WI38 (cell line): Measurements from ENCODE around the gene GPR75.
"Not testable (repeated sequence)": the region's sequence is repeated elsewhere in the genome, so short reads cannot be mapped to it uniquely, and the experiment has no call there.

Experiments used
- H3K4me3 ChIP-seq: 2 replicates; pipeline ENCODE4 v1.5.1; 2011; ENCODE audit warnings: low read depth, mild to moderate bottlenecking, control low read depth, low read length
- TF ChIP-seq, protein P1 (sequence below): IDR thresholded peaks from 2 replicates; pipeline ENCODE4 v1.5.1; 2012; ENCODE audit warnings: low read depth, mild to moderate bottlenecking, control low read depth, low read length

GPR75 gene

DNA sequence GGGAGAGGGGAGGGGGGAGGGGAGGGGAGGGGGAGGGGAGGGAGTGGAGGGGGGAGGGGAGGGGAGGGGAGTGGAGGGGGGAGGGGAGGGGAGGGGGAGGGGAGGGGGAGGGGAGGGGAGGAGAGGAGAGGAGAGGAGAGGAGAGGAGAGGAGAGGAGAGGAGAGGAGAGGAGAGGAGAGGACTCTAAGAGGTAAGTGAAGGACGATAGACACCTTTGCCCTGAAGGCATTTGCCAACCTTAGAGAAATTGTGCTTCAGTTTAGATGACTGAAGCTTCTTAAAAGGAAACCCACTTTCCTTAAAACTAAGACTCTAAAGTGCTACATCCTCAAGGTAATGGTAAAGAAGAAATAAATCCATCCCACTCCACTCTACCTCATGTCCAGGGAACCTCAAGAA is 19.2 kb downstream of the GPR75 start:
- H3K4me3 ChIP-seq: no peak overlapping the region
- TF ChIP-seq, protein P1, sequence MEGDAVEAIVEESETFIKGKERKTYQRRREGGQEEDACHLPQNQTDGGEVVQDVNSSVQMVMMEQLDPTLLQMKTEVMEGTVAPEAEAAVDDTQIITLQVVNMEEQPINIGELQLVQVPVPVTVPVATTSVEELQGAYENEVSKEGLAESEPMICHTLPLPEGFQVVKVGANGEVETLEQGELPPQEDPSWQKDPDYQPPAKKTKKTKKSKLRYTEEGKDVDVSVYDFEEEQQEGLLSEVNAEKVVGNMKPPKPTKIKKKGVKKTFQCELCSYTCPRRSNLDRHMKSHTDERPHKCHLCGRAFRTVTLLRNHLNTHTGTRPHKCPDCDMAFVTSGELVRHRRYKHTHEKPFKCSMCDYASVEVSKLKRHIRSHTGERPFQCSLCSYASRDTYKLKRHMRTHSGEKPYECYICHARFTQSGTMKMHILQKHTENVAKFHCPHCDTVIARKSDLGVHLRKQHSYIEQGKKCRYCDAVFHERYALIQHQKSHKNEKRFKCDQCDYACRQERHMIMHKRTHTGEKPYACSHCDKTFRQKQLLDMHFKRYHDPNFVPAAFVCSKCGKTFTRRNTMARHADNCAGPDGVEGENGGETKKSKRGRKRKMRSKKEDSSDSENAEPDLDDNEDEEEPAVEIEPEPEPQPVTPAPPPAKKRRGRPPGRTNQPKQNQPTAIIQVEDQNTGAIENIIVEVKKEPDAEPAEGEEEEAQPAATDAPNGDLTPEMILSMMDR: no peak

DNA sequence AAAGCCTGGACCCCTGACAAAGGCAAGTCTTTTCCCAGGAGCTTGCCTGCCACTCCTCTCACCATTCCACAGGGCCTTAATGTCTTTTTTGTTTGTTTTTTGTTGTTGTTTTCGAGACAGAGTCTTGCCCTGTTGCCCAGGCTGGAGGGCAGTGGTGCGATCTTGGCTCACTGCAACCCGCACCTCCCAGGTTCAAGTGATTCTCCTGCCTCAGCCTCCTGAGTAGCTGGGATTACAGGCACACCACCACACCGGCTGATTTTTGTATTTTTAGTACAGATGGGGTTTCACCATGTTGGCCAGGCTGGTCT is 29.8 kb downstream of the GPR75 start:
- H3K4me3 ChIP-seq: not testable (repeated sequence)

DNA sequence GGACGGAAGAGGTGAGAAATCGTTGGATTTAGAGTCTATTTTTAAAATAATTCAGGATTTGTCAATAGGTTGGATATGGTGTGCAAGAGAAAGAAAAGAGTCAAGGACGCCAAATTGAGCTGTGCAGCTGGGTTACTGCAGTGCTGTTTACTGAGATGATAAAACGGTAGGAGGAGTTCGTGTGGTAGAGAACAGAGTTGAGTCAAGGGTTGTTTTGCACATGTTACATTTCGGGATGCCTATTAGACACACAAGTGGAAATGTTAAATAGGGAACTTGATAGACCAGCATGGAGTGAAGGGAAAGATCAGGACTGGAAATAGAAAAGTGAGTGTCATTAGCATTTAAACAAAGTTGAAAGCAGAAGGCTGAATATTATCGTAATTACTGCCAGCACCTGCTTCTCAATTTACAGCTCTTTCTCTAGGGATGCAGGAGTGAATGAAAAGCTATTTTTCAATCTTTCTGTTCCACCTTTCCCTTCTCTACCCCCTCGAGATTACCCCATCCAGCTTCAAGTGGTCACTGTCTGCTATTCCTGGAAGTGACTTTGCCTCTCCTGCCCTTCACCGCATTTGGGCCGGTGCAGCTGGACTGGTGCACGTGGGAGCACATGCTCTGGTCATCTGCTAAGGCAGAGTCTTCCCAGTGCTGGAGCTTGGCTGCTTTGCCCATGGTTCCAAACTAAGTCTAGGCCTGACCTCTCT is 30.3 kb downstream of the GPR75 start:
- TF ChIP-seq, protein P1: no peak

DNA sequence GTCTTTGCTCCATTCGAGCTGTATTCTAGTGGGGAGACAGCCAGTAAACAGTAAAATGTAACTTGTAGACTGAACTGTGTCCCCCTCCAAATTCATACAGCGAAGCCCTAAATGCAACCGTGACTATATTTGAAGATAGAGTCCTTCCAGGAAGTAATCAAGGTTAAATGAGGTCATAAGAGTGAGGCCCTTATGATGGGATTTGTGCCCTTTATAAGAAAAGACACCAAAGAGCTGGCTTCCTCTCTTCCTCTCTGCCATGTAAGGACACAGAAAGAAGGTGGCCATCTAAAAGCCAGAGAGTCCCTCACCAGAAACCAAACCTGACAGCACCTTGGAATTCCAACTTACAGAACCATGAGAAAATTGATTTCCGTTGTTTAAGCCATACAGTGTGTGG is 31.4 kb downstream of the GPR75 start:
- no peak overlapping the region for H3K4me3 ChIP-seq
- TF ChIP-seq, protein P1: no peak

More for the DNA sequence above, 30.3 kb downstream of the GPR75 start:
- H3K4me3 ChIP-seq: no peak overlapping the region

DNA sequence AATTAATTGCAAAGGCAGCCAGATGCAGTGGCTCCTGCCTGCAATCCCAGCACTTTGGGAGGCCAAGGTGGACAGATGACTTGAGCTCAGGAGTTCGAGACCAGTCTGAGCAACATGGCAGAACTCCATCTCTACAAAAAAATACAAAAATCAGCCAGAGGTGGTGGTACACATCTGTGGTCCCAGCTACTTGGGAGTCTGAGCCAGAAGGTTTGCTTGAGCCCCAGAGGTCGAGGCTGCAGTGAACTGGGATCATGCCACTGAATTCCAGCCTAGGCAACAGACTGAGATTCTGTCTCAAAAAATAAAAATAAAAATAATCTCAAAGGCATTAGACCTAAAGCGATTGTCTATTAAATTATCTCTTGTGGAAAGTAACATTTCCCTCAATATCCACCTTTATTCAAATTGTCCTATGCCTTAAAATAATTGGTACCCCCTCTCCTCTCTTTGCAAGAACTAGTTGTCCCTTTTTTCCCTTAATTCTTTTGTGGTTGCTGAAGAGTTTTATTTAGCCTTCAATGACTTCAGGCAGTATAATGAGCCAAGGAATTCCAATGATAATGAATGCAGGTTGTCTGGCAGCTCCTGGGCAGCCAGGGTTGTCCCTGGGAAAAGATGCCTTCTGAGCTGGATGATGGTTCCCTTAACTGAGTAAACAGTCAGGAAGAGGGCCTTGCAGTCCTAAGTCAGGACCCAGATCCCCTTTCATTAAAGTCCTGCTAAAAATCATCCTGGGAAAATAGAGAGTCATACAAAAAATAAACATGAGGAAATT is 32.2 kb downstream of the GPR75 start:
- H3K4me3 ChIP-seq: no peak overlapping the region
- TF ChIP-seq, protein P1: no peak

DNA sequence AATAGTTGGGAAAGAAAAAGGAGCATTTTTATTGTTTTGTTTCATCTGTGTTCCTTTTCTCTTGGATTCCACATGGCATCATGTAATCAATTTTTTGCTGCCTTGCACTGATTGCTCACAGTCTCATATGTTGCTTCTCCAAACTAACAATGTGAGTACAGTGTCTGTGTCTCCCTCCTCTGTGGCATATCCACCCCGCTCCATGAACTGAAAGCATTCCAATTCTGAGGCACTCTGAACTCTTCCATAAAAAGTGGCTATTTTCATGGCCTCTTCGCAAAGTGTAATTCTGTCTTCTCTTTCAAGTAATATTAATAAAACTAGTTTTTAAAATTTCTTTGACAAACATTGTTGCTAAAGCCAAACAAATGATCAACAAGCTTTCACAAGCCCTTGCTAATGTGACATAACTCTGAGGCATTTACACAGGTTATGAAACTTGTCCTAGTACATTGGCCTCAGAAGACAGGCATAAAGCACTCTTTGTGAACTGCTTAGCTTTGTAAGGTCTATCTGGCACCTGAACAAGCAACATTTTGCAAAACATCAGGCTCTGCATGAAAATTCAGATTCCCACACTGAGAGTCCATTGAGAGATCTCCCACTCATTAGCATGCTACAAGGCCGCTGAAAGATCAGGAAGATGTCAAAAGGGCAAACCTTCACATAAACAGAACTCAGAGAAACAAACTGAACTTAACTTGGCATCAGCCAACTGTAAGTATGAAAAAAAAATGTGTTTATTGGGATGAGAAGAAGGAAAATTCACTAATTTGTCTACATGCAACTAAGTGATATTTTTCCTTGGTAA is 33.0 kb downstream of the GPR75 start:
- TF ChIP-seq, protein P1: no peak
- no peak overlapping the region for H3K4me3 ChIP-seq

DNA sequence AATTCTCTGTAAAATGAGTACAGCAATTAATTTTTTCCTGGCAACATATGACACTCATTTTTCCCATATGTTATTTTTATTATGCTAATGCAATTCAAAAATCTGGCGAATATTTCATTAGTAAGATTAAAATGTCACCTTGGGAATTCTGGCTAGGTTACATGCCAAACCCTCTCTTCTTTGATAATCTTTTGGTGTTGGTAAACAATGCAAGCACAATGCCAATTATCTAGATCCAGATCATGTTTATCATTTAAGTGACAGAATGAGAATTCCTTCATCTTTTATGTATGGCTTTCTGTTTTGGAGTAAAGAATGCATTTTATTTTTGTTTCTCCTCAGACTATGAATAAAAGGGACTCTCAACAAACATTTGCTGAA is 33.7 kb downstream of the GPR75 start:
- TF ChIP-seq, protein P1: no peak
- H3K4me3 ChIP-seq: no peak overlapping the region

DNA sequence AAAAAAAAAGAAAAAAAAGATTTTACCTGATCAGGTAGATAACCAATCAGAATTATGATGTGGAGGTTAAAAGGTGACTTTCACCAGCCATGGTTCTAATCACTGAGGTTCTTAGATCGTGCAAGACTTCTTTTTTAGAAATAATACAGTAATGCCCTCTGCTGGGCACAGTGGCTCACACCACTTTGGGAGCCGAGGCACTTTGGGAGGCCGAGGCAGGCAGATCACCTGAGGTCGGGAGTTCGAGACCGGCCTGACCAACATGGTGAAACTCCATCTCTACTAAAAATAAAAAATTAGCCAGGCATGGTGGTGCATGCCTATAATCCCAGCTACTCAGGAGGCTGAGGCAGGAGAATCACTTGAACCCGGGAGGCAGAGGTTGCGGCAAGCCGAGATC is 36.1 kb downstream of the GPR75 start:
- H3K4me3 ChIP-seq: not testable (repeated sequence)
